GM12891 (cell line): Measurements from ENCODE around the gene HOXD3.

Experiments used
- DNase-seq: peaks from one replicate; pipeline ENCODE4 v3.0.0; 2011; ENCODE audit warnings: low spot score; ENCODE audit not compliant: insufficient read length
- FAIRE-seq: peaks from 2 replicates; lab custom pipeline; 2011; peaks lifted over from hg19 to GRCh38; lab: Jason Lieb, UNC
- PAX5 ChIP-seq: IDR thresholded peaks from 2 replicates; pipeline ENCODE4 v1.6.1; 2011; ENCODE audit warnings: low read length, moderate library complexity, mild to moderate bottlenecking; ENCODE audit not compliant: insufficient read depth, severe bottlenecking
- POLR2A ChIP-seq: IDR thresholded peaks from 2 replicates; pipeline ENCODE4 v1.6.1; 2011; ENCODE audit warnings: low read depth, low read length, control low read depth
- POLR2AphosphoS5 ChIP-seq: IDR thresholded peaks from 2 replicates; pipeline ENCODE4 v1.6.1; 2011; ENCODE audit warnings: low read depth, low read length, control low read depth
- POU2F2 ChIP-seq: IDR thresholded peaks from 2 replicates; pipeline ENCODE4 v1.6.1; 2011; ENCODE audit warnings: low read depth, mild to moderate bottlenecking, control low read depth, low read length, moderate library complexity
- SPI1 ChIP-seq: IDR thresholded peaks from 2 replicates; pipeline ENCODE4 v1.6.1; 2011; ENCODE audit warnings: low read depth, low read length, control low read depth
- TAF1 ChIP-seq: IDR thresholded peaks from 2 replicates; pipeline ENCODE4 v1.6.1; 2011; ENCODE audit warnings: low read depth, low read length, control low read depth

The HOXD3 gene

GRCh38 chr2:176202491-176202890 lies 45.4 kb downstream of the HOXD3 start:
- TF ChIP-seq POLR2AphosphoS5 = no peak
- TF ChIP-seq PAX5 = no peak
- no peak for TF ChIP-seq SPI1
- TF ChIP-seq TAF1 = no peak
- TF ChIP-seq POLR2A = no peak
- TF ChIP-seq POU2F2 = no peak
- no peak for DNase-seq
- FAIRE-seq = no peak

- DNase-seq (no peak), FAIRE-seq (no peak)
- TF ChIP-seq POLR2A (no peak), SPI1 (no peak), POLR2AphosphoS5 (no peak), POU2F2 (no peak), TAF1 (no peak), PAX5 (no peak)
Measured at GRCh38 chr2:176205126-176205525, 48.0 kb downstream of the HOXD3 start.

GRCh38 chr2:176206136-176206535 lies 49.0 kb downstream of the HOXD3 start:
- no peak for FAIRE-seq
- no peak for DNase-seq
- no peak for TF ChIP-seq TAF1
- TF ChIP-seq POLR2AphosphoS5 = no peak
- TF ChIP-seq POU2F2 = no peak
- no peak for TF ChIP-seq SPI1
- TF ChIP-seq POLR2A = no peak
- TF ChIP-seq PAX5 = no peak

GRCh38 chr2:176206682-176207081 lies 49.6 kb downstream of the HOXD3 start:
- DNase-seq (no peak), FAIRE-seq (no peak)
- TF ChIP-seq POLR2A (no peak), POLR2AphosphoS5 (no peak), POU2F2 (no peak), SPI1 (no peak), PAX5 (no peak), TAF1 (no peak)

- DNase-seq = no peak
- no peak for TF ChIP-seq TAF1
- no peak for TF ChIP-seq PAX5
- TF ChIP-seq SPI1 = no peak
- no peak for TF ChIP-seq POU2F2
- no peak for TF ChIP-seq POLR2A
- no peak for TF ChIP-seq POLR2AphosphoS5
- FAIRE-seq = no peak
Measured at GRCh38 chr2:176211110-176211509, 54.0 kb downstream of the HOXD3 start.

- TF ChIP-seq POU2F2 (no peak), POLR2A (no peak), PAX5 (no peak), SPI1 (no peak), TAF1 (no peak), POLR2AphosphoS5 (no peak)
- DNase-seq (no peak), FAIRE-seq (no peak)
Measured at GRCh38 chr2:176212276-176212675, 55.2 kb downstream of the HOXD3 start.

GRCh38 chr2:176213406-176213805 lies 56.3 kb downstream of the HOXD3 start:
- FAIRE-seq (no peak), DNase-seq (no peak)
- no peak for TF ChIP-seq PAX5
